Testis (tissue), 2 donors: ENCODE results near the gene SAMD4B.

Experiments
- POLR2A ChIP-seq: fragments of 450-650 bp; IDR thresholded peaks from one replicate; pipeline ENCODE4 v1.6.1; 2017; ENCODE audit warnings: antibody characterized with exemption, mild to moderate bottlenecking, moderate library complexity
- TF ChIP-seq, protein P1 (sequence below), 3 experiments: fragments of 450-650 bp in 2 of 3; fragments of 200-600 bp in 1 of 3; sonication (generic) in 1 of 3; IDR thresholded peaks; one replicate each; pipeline ENCODE4 v1.5.1; 2016 to 2019; ENCODE audit warnings: antibody characterized with exemption in 3 of 3, mild to moderate bottlenecking in 2 of 3, moderate library complexity in 1 of 3

DNA sequence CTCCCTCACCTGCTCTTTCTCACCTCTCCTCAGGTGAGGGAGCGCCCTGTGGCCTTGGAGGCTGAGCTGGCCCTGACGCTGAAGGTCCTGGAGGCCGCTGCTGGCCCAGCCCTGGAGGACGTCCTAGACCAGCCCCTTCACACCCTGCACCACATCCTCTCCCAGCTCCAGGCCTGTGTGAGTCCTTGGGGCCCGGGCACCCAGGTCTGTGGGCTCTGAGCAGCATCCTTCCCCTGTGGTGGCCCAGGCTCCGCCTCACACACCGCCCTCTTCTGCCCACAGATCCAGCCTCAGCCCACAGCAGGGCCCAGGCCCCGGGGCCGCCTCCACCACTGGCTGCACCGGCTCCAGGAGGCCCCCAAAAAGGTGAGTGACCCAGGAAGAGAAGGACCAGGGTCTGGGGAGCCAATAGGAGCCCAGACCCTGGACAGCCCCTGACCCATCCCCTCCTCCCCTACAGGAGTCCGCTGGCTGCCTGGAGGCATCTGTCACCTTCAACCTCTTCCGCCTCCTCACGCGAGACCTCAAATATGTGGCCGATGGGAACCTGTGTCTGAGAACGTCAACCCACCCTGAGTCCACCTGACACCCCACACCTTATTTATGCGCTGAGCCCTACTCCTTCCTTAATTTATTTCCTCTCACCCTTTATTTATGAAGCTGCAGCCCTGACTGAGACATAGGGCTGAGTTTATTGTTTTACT lies 44.1 kb upstream of the SAMD4B start:
- no peak for TF ChIP-seq POLR2A
- TF ChIP-seq, protein P1, sequence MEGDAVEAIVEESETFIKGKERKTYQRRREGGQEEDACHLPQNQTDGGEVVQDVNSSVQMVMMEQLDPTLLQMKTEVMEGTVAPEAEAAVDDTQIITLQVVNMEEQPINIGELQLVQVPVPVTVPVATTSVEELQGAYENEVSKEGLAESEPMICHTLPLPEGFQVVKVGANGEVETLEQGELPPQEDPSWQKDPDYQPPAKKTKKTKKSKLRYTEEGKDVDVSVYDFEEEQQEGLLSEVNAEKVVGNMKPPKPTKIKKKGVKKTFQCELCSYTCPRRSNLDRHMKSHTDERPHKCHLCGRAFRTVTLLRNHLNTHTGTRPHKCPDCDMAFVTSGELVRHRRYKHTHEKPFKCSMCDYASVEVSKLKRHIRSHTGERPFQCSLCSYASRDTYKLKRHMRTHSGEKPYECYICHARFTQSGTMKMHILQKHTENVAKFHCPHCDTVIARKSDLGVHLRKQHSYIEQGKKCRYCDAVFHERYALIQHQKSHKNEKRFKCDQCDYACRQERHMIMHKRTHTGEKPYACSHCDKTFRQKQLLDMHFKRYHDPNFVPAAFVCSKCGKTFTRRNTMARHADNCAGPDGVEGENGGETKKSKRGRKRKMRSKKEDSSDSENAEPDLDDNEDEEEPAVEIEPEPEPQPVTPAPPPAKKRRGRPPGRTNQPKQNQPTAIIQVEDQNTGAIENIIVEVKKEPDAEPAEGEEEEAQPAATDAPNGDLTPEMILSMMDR (IDR thresholded peaks at IDR 0.05) = no peak
